HG03025 (cell line): ENCODE data around the gene GALT.

Experiments used
- ATAC-seq: cut with Tn5 transposase; IDR thresholded peaks from one replicate; pipeline ENCODE4 v1.9.1; 2021; ENCODE audit warnings: mild to moderate bottlenecking, moderate library complexity; ENCODE audit not compliant: unreplicated experiment, low FRiP score

The GALT gene

DNA sequence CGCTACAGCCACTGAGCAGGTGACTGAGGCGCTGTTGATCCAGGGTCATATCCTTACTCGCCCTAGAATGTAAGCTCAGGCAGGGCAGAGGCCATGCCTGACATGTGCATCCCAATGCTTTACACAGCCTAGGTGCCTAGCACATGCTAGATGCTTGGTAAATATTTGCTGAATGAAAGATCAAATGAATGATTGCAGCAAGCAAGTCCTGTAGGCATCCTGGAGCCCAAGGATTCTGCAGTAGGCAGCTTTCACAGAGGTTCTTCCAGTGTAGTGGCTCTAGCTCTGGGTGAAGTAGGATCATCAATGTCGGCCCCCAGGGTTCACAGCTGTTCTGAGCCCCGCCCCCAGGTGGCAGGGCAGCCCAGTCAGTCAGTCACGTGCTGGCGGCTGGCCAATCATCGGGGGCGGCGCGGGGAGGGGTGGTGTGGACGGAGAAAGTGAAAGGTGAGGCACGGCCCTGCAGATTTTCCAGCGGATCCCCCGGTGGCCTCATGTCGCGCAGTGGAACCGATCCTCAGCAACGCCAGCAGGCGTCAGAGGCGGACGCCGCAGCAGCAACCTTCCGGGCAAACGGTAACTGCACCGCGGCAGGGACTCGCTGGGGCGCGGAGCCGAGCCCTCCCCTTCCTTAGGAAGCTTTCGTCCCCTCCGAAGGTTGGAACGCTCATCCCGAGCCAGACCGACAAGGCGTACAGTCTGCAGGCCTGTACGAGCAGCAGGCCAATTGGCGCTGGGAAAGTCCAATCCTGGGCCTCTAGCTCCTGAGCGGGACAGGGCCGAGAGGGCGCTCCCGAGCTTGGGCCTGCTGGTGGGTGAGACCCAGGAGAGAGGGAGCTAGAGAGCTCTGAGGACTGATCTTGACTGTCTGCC lies at the start of gene GALT:
Gene GALT (plus strand): TSS at position 465 of the 873 bp plus-strand sequence. CDS start 30 bp downstream, at position 495.
- ATAC-seq: peak; percentile 81

- no peak for ATAC-seq
Observed at GRCh38 chr9:34599546-34599945, 46.9 kb upstream of the GALT start.

DNA sequence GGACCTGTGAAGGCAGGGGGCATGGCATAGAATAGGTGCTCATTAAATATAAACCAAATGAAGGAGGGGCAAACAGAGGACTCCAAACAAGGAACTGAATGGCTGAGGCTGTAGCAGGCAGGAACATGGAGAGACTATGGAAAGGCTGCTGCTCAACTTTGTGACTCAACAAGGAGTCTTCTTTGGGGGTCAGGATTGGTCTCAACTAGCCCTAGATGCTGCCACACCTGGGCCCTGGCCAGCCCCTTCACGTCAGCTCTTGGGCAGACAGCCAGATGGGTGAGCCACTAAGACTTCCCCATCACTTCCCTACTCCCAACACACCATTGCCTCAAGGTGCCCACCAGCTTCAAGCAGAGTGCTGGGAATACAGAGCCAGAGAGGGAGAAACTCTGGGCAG lies 45.6 kb upstream of the GALT start:
- no peak for ATAC-seq

DNA sequence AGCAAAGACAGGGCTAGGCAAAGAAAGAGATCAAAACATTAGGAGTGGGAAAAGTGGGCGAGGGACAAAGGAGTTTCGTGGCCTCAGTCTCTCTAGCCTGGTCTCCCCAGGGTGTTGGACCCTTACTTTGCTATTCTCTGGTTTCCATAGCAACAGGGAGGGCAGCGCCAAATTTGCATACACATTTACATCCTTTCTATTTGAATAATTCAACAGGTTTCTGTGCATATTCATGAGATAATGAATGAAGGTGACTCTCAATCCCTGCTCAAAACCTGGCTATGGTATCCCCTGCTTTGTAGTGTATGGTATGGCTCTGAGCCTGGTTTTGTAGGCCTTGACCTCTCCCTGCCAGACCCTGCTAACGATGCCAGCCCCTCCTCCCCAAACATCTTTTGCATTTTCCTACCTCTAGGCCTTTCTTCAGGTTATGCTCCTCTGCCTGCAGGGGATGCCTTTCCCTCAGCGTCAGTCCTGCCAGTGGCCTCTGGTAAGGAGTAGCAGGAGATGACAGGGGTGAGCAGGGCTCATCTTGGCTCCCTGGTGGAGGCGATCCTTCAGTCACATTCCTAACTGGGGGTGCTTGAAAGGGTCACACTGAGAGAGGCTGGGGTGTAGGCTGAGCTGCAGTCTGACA lies 44.4 kb upstream of the GALT start:
- no peak for ATAC-seq

- ATAC-seq: no peak
Observed at GRCh38 chr9:34603610-34604231, 42.8 kb upstream of the GALT start.

DNA sequence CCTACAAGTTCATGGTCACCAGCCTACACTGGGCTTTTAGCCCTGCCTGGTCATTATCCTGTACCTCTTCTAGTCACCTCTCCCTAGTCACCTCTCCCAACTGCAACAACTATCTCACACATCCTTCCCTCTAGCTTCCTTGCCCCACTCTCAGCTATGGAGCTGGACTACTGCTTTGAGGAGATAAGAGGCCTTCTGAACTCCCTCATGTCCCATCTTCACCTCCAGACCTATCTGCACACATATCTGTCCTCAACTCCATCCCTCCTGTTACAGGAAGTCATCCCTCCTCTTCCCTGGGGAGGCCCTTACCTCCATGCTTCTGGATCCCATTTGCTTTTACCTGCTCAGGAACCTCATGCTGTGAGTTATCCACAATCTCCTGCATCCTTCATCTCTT lies 40.3 kb upstream of the GALT start:
- ATAC-seq: no peak

DNA sequence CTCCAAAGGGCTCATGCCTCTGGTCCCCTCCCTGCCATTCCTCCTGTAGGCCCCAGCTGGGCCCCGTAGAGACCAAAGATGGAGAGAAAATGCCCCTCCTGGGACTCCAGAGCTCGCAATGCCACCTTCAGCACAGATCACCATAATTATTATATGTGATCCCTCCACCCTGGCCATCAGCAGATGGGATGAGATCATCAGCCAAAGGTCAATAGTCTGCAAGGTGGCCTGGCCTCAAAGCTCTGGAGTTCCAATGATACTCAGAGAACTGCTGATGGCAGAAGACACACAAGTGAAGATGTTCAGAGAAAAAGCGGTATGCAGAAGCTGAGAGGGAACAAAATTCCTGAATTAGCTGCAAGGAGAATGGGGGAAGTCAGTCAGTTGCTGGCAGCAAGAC lies 39.6 kb upstream of the GALT start:
- ATAC-seq: no peak

DNA sequence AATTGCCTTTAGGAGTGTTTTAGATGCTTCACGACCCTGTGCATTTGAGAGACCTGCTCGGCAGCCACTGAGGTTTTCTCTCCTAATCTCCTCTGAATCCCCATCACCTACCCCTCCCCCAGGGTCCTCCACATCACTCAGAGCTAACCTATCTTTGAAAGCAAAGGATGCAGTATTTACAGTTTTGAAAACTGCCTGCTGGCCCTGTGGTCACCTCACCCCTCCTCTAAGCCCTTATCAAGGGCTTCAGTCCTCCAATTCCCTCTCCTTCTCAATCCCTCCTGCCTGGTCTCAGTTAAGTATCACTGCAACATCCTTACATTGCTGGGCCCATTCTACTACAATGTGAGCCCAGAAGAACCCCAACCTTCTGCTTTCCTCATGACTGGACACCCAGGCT lies 39.1 kb upstream of the GALT start:
- ATAC-seq: no peak

- ATAC-seq: no peak
Observed at GRCh38 chr9:34610434-34611206, 35.9 kb upstream of the GALT start.

DNA sequence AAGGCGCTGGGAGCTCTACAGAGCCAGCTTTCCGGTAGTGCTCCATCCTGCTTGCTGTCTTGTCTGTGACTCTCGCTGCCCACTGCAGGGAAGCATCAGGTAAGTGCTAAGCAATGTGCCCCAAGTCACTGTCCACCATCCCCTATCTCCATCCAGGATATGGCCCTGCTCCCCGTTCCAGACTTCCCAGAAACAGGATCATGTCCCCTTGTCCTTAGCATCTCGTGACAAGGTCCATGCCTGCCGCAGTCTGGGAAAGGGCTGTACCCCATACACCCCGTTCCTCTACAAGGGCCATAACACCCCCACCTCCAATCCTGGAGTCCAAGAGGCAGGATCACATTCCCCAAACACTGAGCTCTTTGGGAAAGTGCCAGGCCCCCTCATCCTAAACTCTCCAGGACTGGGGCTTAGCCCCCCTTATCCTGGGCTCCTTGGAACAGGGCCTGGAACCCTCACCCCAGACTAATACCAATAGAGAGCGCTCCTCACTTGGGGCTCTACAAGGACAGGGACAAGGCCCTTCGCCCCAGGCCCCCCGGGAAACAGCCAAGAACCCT lies 35.1 kb upstream of the GALT start:
- peak; percentile 1 for ATAC-seq

DNA sequence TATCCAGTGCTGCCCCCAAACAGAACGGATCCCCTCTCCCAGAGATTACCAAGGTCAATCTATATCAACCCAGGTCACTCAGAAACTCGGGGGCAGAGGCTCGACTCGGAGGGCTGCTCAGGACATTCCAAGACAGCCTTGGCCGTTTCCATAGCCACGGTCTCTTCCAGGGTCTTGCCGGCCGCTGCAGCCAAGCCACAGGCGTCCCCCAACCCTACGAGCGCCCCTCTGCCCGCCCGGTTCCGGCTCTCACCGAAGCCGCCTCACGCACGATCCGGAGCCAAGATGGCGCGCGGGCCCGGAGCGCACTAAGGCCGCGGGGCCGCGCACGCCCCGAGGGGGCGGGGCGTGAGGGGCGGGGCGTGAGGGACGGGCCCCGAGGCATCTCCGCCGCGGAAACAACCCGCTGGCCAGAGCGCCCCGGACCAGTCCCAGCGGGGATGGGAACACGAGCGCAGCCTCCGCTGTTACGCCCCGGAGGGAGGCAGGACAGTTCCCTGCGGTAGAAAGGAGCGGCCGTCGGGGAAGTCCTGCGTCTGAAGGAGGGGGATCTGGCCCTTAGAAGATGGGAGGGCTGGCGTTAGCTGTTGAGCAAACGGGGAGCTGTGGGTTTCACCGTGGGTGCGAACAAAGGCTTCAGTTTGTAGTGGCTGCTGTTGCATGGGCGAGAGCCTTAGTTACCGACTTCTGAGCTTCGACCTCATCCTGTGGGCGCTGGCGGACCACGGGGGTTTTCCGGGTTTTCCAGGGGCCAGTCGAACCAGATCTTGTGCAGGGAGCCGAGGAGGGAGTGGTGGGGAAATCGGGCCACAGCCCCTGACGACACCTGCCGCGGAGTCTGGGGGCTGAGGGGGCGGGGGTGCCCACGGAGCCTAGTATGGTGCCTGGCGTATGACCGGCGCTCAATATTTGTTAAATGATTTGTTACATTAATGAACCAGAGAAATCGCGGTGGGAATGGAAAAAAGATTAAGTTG lies 34.4 kb upstream of the GALT start, which contains the start of gene RPP25L:
Gene RPP25L (minus strand): TSS at position 287 of the 977 bp plus-strand sequence. CDS start 801 bp downstream, outside the sequence.
- ATAC-seq: peak; percentile 88

- peak; percentile 45 for ATAC-seq
Observed at GRCh38 chr9:34612788-34613390, 33.6 kb upstream of the GALT start.

DNA sequence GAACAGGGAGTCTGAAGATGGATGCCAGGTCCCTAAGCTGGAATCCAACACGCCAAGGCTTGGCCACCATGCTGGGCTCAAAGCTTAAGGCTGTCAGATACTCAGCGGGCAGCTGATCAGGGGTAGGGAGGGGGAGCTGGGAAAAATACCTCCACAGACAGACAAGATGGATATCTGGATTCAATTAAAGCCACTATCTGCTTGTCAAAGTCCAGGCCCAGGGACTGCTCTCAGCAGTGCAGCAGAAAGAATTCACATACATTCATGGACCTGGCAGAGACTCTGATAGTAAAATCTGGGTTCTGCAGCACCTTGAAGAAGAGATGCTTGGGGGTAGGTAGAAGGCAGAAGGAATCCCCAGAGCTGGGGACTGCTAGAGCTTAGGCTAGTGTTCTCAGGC lies 31.3 kb upstream of the GALT start:
- ATAC-seq: no peak

- peak; percentile 99 for ATAC-seq
Observed at GRCh38 chr9:34620061-34620994, 26.1 kb upstream of the GALT start, which contains the start of gene DCTN3. Gene DCTN3, minus strand, starts transcription at chr9:34620495. Its CDS starts 31 bp downstream, at chr9:34620464.

- ATAC-seq: no peak
Observed at GRCh38 chr9:34623374-34624235, 22.9 kb upstream of the GALT start.

DNA sequence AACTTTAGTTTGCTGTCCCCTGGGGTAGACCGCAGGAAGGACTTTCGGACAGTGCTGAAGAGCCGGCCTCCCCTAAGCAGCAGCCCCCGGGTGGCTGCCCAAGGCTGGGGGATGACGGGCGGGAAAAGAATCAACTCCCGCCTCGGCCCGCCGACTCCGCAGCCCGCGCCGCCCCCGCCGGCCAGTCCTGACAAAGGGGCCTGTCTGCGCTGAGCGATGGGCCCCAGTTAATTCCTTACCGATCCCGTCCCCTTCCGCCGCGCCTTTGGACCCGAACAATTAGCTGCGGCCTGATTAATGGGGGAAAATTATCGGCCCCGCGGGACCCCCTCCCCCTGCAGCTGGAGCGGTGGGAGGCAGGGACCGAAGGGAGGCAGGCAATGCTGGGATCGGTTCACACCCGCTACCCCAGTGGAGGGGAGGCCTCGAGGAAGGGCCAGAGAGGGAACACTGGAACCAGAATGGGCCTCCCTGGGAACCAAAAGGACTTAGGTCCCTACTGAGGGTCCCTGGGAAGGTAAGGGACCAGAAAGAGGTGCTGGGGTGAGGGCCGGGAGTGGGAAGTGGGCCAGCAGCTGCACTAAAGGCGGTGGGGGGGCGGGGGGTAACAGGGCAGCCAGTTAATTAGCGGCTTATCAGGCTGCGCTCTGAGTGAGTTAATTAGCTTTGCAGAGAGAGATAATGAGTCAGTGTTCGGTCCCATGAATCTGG lies 21.8 kb upstream of the GALT start:
- no peak for ATAC-seq
